Endothelial cell of umbilical vein (primary cell): ENCODE data around the gene AGBL4. TPM values are rescaled to one million over a fixed set of nuclear protein-coding genes. Genes with fewer than 3 reads are reported as not detected.

Source experiments
- BruUV-seq: library from RNA; stranded (reverse); fragments of 400-500 nt; replicated peaks from 2 replicates; lab custom pipeline; 2021; lab: Mats Ljungman, UMichigan
- CTCF ChIA-PET: fragments of 300-600, 350-600 bp; sonication (Branson Sonifier 250); formaldehyde crosslinking; loops from one replicate; lab custom pipeline; 2021; ENCODE audit warnings: antibody characterized with exemption, inconsistent platforms; lab: Charles Lee
- POLR2A ChIA-PET: fragments of 300-600, 350-600 bp; sonication (Branson Sonifier 250); formaldehyde crosslinking; loops from one replicate; lab custom pipeline; 2021; ENCODE audit warnings: antibody characterized with exemption, inconsistent platforms; lab: Charles Lee
- DNase-seq: peaks from one replicate; pipeline ENCODE4 v3.0.0-alpha.2; 2011; ENCODE audit warnings: low read depth, low spot score
- FAIRE-seq: peaks from 2 replicates; lab custom pipeline; 2011; peaks lifted over from hg19 to GRCh38; lab: Jason Lieb, UNC
- H2AFZ ChIP-seq: 2 replicates; pipeline ENCODE4 v1.6.0; 2012; ENCODE audit warnings: low read depth, low read length, control low read depth, inconsistent platforms
- H3K27ac ChIP-seq: 2 replicates; pipeline ENCODE4 v1.5.1; 2011; ENCODE audit warnings: low read depth, mild to moderate bottlenecking, control low read depth, low read length, moderate library complexity; ENCODE audit not compliant: insufficient read depth
- H3K27me3 ChIP-seq, 2 experiments: 2 replicates each; pipeline versions ENCODE4 v1.6.0 to v1.6.1; 2011; ENCODE audit warnings: low read length in 2 of 2, mixed read lengths in 1 of 2; ENCODE audit not compliant: control insufficient read depth in 2 of 2, insufficient read depth in 2 of 2
- H3K36me3 ChIP-seq, 2 experiments: 2 replicates in 1 of 2; 3 replicates in 1 of 2; pipeline ENCODE4 v1.5.1; 2011; ENCODE audit warnings: low read length in 2 of 2, mild to moderate bottlenecking in 1 of 2, moderate library complexity in 1 of 2; ENCODE audit not compliant: control insufficient read depth in 2 of 2, insufficient read depth in 2 of 2; ENCODE audit errors: extremely low read depth in 1 of 2
- H3K4me1 ChIP-seq: 3 replicates; pipeline ENCODE4 v1.5.1; 2011; ENCODE audit warnings: mild to moderate bottlenecking, low read length; ENCODE audit not compliant: control insufficient read depth, insufficient read depth; ENCODE audit errors: extremely low read depth
- H3K4me2 ChIP-seq: 2 replicates; pipeline ENCODE4 v1.6.1; 2011; ENCODE audit warnings: low read length, control low read depth, mixed read lengths; ENCODE audit not compliant: insufficient read depth
- H3K4me3 ChIP-seq, 3 experiments: fragments of 200-600 bp in 1 of 3; sonication (generic), shearing (Covaris generic) in 1 of 3; replicated peaks in 1 of 3; 2 replicates each; pipeline ENCODE4 v1.5.1; 2011 to 2016; ENCODE audit warnings: control low read depth in 3 of 3, low read length in 3 of 3, mild to moderate bottlenecking in 2 of 3, inconsistent platforms in 1 of 3, low read depth in 1 of 3, moderate library complexity in 1 of 3; ENCODE audit not compliant: insufficient read depth in 1 of 3
- H3K79me2 ChIP-seq: 2 replicates; pipeline ENCODE4 v1.6.0; 2012; ENCODE audit warnings: low read length, inconsistent platforms; ENCODE audit not compliant: control insufficient read depth, insufficient read depth
- H3K9ac ChIP-seq: replicated peaks from 2 replicates; pipeline ENCODE3; 2011; ENCODE audit warnings: low read length, control low read depth; ENCODE audit not compliant: insufficient read depth; ENCODE audit errors: extremely low read depth
- H3K9me1 ChIP-seq: replicated peaks from 3 replicates; pipeline ENCODE4 v1.6.0; 2011; ENCODE audit warnings: mild to moderate bottlenecking, low read length; ENCODE audit not compliant: control insufficient read depth, insufficient read depth; ENCODE audit errors: extremely low read depth
- H3K9me3 ChIP-seq: replicated peaks from 2 replicates; pipeline ENCODE4 v1.5.1; 2012; ENCODE audit warnings: low read length, inconsistent platforms; ENCODE audit not compliant: control insufficient read depth, insufficient read depth
- H4K20me1 ChIP-seq: replicated peaks from 2 replicates; pipeline ENCODE3; 2011; ENCODE audit warnings: mild to moderate bottlenecking, low read length; ENCODE audit not compliant: control insufficient read depth, insufficient read depth; ENCODE audit errors: extremely low read depth
- EZH2 ChIP-seq: IDR thresholded peaks from 2 replicates; pipeline ENCODE4 v1.6.1; 2012; ENCODE audit warnings: borderline replicate concordance, low read depth, mild to moderate bottlenecking, moderate library complexity, low read length, inconsistent platforms; ENCODE audit not compliant: severe bottlenecking
- GATA2 ChIP-seq: IDR thresholded peaks from 2 replicates; pipeline ENCODE4 v1.7.0; 2011; ENCODE audit warnings: low read depth, mild to moderate bottlenecking, moderate library complexity, mixed read lengths, low read length; ENCODE audit not compliant: insufficient read length, insufficient read depth
- JUN ChIP-seq: IDR thresholded peaks from 2 replicates; pipeline ENCODE4 v1.6.1; 2011; ENCODE audit warnings: borderline replicate concordance, low read depth; ENCODE audit not compliant: insufficient read length, insufficient read depth
- POLR2AphosphoS5 ChIP-seq: IDR thresholded peaks from 2 replicates; pipeline ENCODE4 v1.6.1; 2012; ENCODE audit warnings: low read depth, mild to moderate bottlenecking, control low read depth, low read length, moderate library complexity; ENCODE audit not compliant: insufficient read depth
- dilution Hi-C: fragments of 300-500 bp; cut with MboI; formaldehyde crosslinking; loops from one replicate; pipeline ENCODE4 v1.15.0; 2019; ENCODE audit warnings: low sequenced_read_pairs; ENCODE audit not compliant: extremely low pct_ligation_motif_present
- intact Hi-C: fragments of 100-400 bp; cut with micrococcal nuclease; formaldehyde crosslinking; loops from one replicate; pipeline ENCODE4 v1.10.0; 2022
- polyA plus RNA-seq, 4 experiments: library from polyadenylated mRNA; depleted of rRNA in 3 of 4; stranded (reverse) in 3 of 4; unstranded in 1 of 4; fragments of >200 nt; gene quantifications; 2 replicates each; pipeline versions ENCODE4 v1.2.1 to v1.2.3, GENCODE V29; 2011 to 2012; ENCODE audit warnings: missing spikeins in 1 of 4
- total RNA-seq: library from RNA; stranded (reverse); gene quantifications from 2 replicates; pipeline ENCODE4 v1.2.3, GENCODE V29; 2021
- TF ChIP-seq, protein P1 (sequence below), 2 donors: IDR thresholded peaks; 1 replicate in 1 of 2; 2 replicates in 1 of 2; pipeline ENCODE4 v1.5.1; 2011; ENCODE audit warnings: low read length in 2 of 2, mild to moderate bottlenecking in 2 of 2, moderate library complexity in 2 of 2, control low read depth in 1 of 2, inconsistent platforms in 1 of 2, low read depth in 1 of 2; ENCODE audit not compliant: insufficient read depth in 1 of 2; ENCODE audit errors: extremely low read depth in 1 of 2

AGBL4 gene
- total and polyA plus RNA-seq, 2 donors (not counting 3 experiments of a cell fraction or from before 2014, with no cell fraction given), result not detected

DNA sequence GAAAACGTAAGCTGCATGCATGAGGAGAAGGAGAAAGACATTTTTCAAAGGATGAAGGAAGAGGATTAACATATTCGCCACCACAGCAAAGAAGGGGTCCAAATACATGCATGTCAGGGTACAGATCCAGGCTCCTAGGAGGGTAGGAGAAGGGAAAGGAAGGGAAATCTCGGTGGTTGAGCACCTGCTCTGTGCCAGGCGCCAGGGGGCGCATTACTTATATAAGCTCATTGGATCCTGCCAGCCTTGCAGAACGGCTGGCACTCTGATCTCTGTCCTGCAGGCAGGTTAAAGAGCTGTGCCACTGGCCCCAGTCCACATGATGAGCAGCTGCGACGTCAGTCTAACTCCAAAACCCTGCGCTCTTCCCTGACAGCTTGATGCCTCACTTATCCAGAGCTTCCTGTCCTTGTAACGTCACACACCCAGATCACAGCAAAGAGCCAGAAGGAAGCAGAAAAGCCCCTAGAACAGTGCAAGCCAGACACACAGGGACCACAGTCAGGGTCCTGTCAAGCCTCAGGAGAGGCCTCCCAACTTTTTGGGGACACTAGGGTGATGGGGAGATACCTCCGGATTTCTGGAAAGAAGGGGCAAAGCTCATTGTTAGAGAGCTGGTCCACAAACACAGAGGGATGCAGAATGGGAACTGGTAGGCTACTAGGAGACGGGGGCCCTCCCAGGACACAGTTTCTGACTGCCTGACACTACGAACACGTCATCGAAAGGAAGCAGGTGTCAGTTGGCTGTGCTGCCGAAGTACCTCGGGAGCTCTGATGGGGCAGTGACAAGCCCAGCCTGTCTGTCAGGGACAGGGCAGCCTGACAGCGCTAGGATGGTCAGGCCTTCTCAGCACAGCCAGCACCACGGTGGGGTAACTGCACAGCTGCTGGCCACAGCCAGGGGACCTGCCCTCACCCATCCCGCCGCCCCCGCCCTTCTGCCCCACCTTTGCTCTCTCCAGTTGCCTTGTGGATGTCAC is 1346.2 kb downstream of the AGBL4 start:
- FAIRE-seq (no peak), DNase-seq (peak; percentile 43)
- BruUV-seq, result no TSS peak
- no peaks in the 10 kb centered on the region for H4K20me1 ChIP-seq
- no peaks in the 10 kb centered on the region for H3K27me3 ChIP-seq
- no peaks in the 10 kb centered on the region for H3K4me1 ChIP-seq
- ChIA-PET POLR2A (no interaction called here), CTCF (interaction anchor here (0.5 to 3.1 kb wide), 17 partner anchors 11 to 1674 kb away, joined by 3 to 63 read pairs (median 4); no protein-coding TSS in a partner anchor)
- H3K4me2 ChIP-seq, result no peak overlapping the region
- H3K9me3 ChIP-seq, result no peaks in the 10 kb centered on the region
- TF ChIP-seq JUN, result no peak
- no peak for TF ChIP-seq POLR2AphosphoS5
- TF ChIP-seq, protein P1, sequence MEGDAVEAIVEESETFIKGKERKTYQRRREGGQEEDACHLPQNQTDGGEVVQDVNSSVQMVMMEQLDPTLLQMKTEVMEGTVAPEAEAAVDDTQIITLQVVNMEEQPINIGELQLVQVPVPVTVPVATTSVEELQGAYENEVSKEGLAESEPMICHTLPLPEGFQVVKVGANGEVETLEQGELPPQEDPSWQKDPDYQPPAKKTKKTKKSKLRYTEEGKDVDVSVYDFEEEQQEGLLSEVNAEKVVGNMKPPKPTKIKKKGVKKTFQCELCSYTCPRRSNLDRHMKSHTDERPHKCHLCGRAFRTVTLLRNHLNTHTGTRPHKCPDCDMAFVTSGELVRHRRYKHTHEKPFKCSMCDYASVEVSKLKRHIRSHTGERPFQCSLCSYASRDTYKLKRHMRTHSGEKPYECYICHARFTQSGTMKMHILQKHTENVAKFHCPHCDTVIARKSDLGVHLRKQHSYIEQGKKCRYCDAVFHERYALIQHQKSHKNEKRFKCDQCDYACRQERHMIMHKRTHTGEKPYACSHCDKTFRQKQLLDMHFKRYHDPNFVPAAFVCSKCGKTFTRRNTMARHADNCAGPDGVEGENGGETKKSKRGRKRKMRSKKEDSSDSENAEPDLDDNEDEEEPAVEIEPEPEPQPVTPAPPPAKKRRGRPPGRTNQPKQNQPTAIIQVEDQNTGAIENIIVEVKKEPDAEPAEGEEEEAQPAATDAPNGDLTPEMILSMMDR (IDR thresholded peaks at IDR 0.05; ENCODE audit: extremely low read depth in 1 of 2, insufficient read depth in 1 of 2, low read depth in 1 of 2, low read length in 2 of 2), result peak; percentile 53 to 71
- TF ChIP-seq GATA2, result no peak
- no peak for TF ChIP-seq EZH2
- no peaks in the 10 kb centered on the region for H3K79me2 ChIP-seq
- intact Hi-C loops (loop anchor here (1.0 kb wide), 3 partner anchors 140 to 1671 kb away; no protein-coding TSS in a partner anchor), dilution Hi-C loops (no loop called here)
- H3K9ac ChIP-seq, result no peak overlapping the region
- no peaks in the 10 kb centered on the region for H3K9me1 ChIP-seq
- no peak overlapping the region for H3K27ac ChIP-seq
- H3K36me3 ChIP-seq, result no peaks in the 10 kb centered on the region
- no peak overlapping the region for H3K4me3 ChIP-seq
- no peak overlapping the region for H2AFZ ChIP-seq
